GM23338 (cell line): Measurements from ENCODE around the gene EHBP1L1. TPM values are rescaled to one million over a fixed set of nuclear protein-coding genes. Genes with fewer than 3 reads are reported as not detected.

Experiments used
- ATAC-seq: fragments of 200-7000 bp; cut with Tn5 transposase; 3 replicates; pipeline ENCODE4 v1.9.1; 2020
- DNase-seq: peaks from one replicate; pipeline ENCODE4 v3.0.0-alpha.2; 2015; ENCODE audit warnings: low spot score
- H2AFZ ChIP-seq: fragments of 200-600 bp; sonication (generic); 2 replicates; pipeline ENCODE4 v1.8.0; 2016; ENCODE audit warnings: antibody characterized with exemption, mild to moderate bottlenecking, moderate library complexity
- H3F3A ChIP-seq: fragments of 200-600 bp; sonication (generic); replicated peaks from 2 replicates; pipeline ENCODE4 v1.8.0; 2017; ENCODE audit warnings: antibody characterized with exemption, mixed run types, low read depth
- H3K27ac ChIP-seq: fragments of 200-600 bp; sonication (generic); 2 replicates; pipeline ENCODE4 v1.6.1; 2016; ENCODE audit warnings: low read depth
- H3K27me3 ChIP-seq: fragments of 200-600 bp; sonication (generic); 2 replicates; pipeline ENCODE4 v1.8.0; 2016; ENCODE audit warnings: mild to moderate bottlenecking, mixed run types, moderate library complexity; ENCODE audit not compliant: insufficient read depth
- H3K36me3 ChIP-seq: fragments of 200-600 bp; sonication (generic); 2 replicates; pipeline ENCODE4 v1.8.0; 2016; ENCODE audit warnings: mild to moderate bottlenecking; ENCODE audit not compliant: insufficient read depth
- H3K4me1 ChIP-seq: fragments of 200-600 bp; sonication (generic); 2 replicates; pipeline ENCODE4 v1.8.0; 2016; ENCODE audit warnings: mild to moderate bottlenecking, moderate library complexity; ENCODE audit not compliant: insufficient read depth
- H3K4me2 ChIP-seq: fragments of 200-600 bp; sonication (generic); 2 replicates; pipeline ENCODE4 v1.7.1; 2017; ENCODE audit warnings: mixed run types
- H3K4me3 ChIP-seq: fragments of 200-600 bp; sonication (generic); 2 replicates; pipeline ENCODE4 v1.6.1; 2016; ENCODE audit warnings: mixed run types
- H3K79me2 ChIP-seq: fragments of 200-600 bp; sonication (generic); replicated peaks from 2 replicates; pipeline ENCODE4 v1.8.0; 2017; ENCODE audit warnings: mild to moderate bottlenecking; ENCODE audit not compliant: insufficient read depth
- H3K9me2 ChIP-seq: fragments of 200-600 bp; sonication (generic); 2 replicates; pipeline ENCODE4 v1.8.0; 2017; ENCODE audit not compliant: insufficient read depth
- H4K20me1 ChIP-seq: fragments of 200-600 bp; sonication (generic); replicated peaks from 2 replicates; pipeline ENCODE4 v1.8.0; 2017; ENCODE audit warnings: mild to moderate bottlenecking; ENCODE audit not compliant: insufficient read depth
- H3K27ac Mint-ChIP-seq: 2 replicates; pipeline ENCODE4 v1.8.0; 2020; ENCODE audit warnings: inconsistent platforms, mild to moderate bottlenecking, moderate library complexity, mixed read lengths
- H3K27me3 Mint-ChIP-seq: 3 replicates; pipeline ENCODE4 v1.8.0; 2022; ENCODE audit warnings: low read depth, mild to moderate bottlenecking, moderate library complexity, mixed read lengths, inconsistent platforms; ENCODE audit not compliant: insufficient read depth, poor library complexity
- H3K36me3 Mint-ChIP-seq: 3 replicates; pipeline ENCODE4 v1.8.0; 2021; ENCODE audit warnings: low read depth, mild to moderate bottlenecking, inconsistent platforms, moderate library complexity, mixed read lengths
- H3K4me1 Mint-ChIP-seq: 3 replicates; pipeline ENCODE4 v1.8.0; 2020; ENCODE audit warnings: mild to moderate bottlenecking, inconsistent platforms, mixed read lengths
- H3K4me3 Mint-ChIP-seq: 3 replicates; pipeline ENCODE4 v1.8.0; 2021; ENCODE audit warnings: moderate library complexity, mild to moderate bottlenecking, inconsistent platforms, mixed read lengths
- H3K9me3 Mint-ChIP-seq: 3 replicates; pipeline ENCODE4 v1.8.0; 2020; ENCODE audit warnings: moderate library complexity, mild to moderate bottlenecking, inconsistent platforms, mixed read lengths
- CREB1 ChIP-seq: fragments of 250-450 bp; sonication (Bioruptor Pico); IDR thresholded peaks from 2 replicates; pipeline ENCODE4 v1.5.0; 2020; ENCODE audit warnings: low read depth, mild to moderate bottlenecking, moderate library complexity
- CTCF ChIP-seq, 2 experiments: fragments of 200-600 bp in 1 of 2; sonication (generic) in 1 of 2; conservative IDR thresholded peaks; 2 replicates each; pipeline versions ENCODE4 v1.5.1 to v1.6.1; 2016 to 2017; ENCODE audit warnings: antibody characterized with exemption in 2 of 2, low read depth in 2 of 2, mild to moderate bottlenecking in 2 of 2, moderate library complexity in 1 of 2
- ETS1 ChIP-seq: IDR thresholded peaks from 2 replicates; pipeline ENCODE4 v1.6.1; 2016; ENCODE audit warnings: antibody characterized with exemption
- EZH2 ChIP-seq: fragments of 200-600 bp; sonication (generic); IDR thresholded peaks from one replicate; pipeline ENCODE4 v1.8.0; 2017; ENCODE audit warnings: antibody characterized with exemption, mild to moderate bottlenecking, low read depth; ENCODE audit not compliant: unreplicated experiment
- EZH2phosphoT487 ChIP-seq: fragments of 200-600 bp; sonication (generic); IDR thresholded peaks from one replicate; pipeline ENCODE4 v1.8.1; 2018; ENCODE audit warnings: antibody characterized with exemption; ENCODE audit not compliant: unreplicated experiment
- JUNB ChIP-seq: IDR thresholded peaks from one replicate; pipeline ENCODE4 v1.6.1; 2016; ENCODE audit warnings: antibody characterized with exemption; ENCODE audit not compliant: unreplicated experiment
- REST ChIP-seq: IDR thresholded peaks from one replicate; pipeline ENCODE4 v1.6.1; 2018; ENCODE audit warnings: antibody characterized with exemption; ENCODE audit not compliant: unreplicated experiment
- STAT1 ChIP-seq: IDR thresholded peaks from one replicate; pipeline ENCODE4 v1.6.1; 2016; ENCODE audit warnings: antibody characterized with exemption; ENCODE audit not compliant: unreplicated experiment
- ZNF462 ChIP-seq: fragments of 250-450 bp; sonication (Bioruptor Pico); IDR thresholded peaks from 2 replicates; pipeline ENCODE4 v1.5.0; 2020; ENCODE audit warnings: mild to moderate bottlenecking, moderate library complexity
- polyA plus RNA-seq: library from polyadenylated mRNA; unstranded; fragments of >200 nt; fragmentation: Nextera tagmentation; extraction: Ambion mirVana; gene quantifications from 2 replicates; pipeline ENCODE4 v1.2.1, GENCODE V29; 2016
- total RNA-seq: library from RNA; depleted of rRNA; stranded (reverse); fragments of >200 nt; shearing (Covaris generic); gene quantifications from 2 replicates; pipeline ENCODE4 v1.2.3, GENCODE V29; 2014

Gene EHBP1L1
- total and polyA plus RNA-seq, 2 experiments from 2014 or later, result 2.9 to 10.9 TPM

GRCh38 chr11:65611028-65611757 is 35.3 kb downstream of the EHBP1L1 start (continued):
- no peak for TF ChIP-seq ZNF462 (CRISPR knock-in tag)
- TF ChIP-seq STAT1, result no peak
- no peak for TF ChIP-seq CREB1 (CRISPR knock-in tag)

GRCh38 chr11:65611758-65612603 is 36.1 kb downstream of the EHBP1L1 start:
- peaks cover 20% of the 10 kb centered on the region; the same call in 1 of the 2 replicates for H3K4me1 ChIP-seq
- H3K36me3 ChIP-seq, result no peaks in the 10 kb centered on the region
- H3K4me3 ChIP-seq, result peak overlapping the region; percentile 59; the same call in 1 of the 2 replicates
- Mint-ChIP-seq H3K4me1 (peaks cover 18% of the 10 kb centered on the region), H3K36me3 (peaks cover 13% of the 10 kb centered on the region; the same call in 2 of the 3 replicates), H3K27me3 (peaks cover 25% of the 10 kb centered on the region), H3K9me3 (no peaks in the 10 kb centered on the region; the same call in 2 of the 3 replicates), H3K4me3 (peak overlapping the region; percentile 65), H3K27ac (no peak overlapping the region; the same call in 1 of the 2 replicates)
- peak overlapping the region; percentile 38; the same call in 1 of the 2 replicates for H3K4me2 ChIP-seq
- H4K20me1 ChIP-seq, result peaks cover 8% of the 10 kb centered on the region
- peaks cover 21% of the 10 kb centered on the region for H3F3A ChIP-seq
- no peaks in the 10 kb centered on the region for H3K27me3 ChIP-seq
- H3K79me2 ChIP-seq, result peaks cover 20% of the 10 kb centered on the region
- no peaks in the 10 kb centered on the region for H3K9me2 ChIP-seq
- DNase-seq (no peak), ATAC-seq (no peak)
- H3K27ac ChIP-seq, result no peak overlapping the region
- H2AFZ ChIP-seq, result no peak overlapping the region
- TF ChIP-seq REST (no peak), JUNB (no peak), EZH2phosphoT487 (no peak), EZH2 (no peak), ETS1 (no peak), CTCF (conservative IDR thresholded peaks at IDR 0.05; ENCODE audit: low read depth in 2 of 2) (no peak), CREB1 (CRISPR knock-in tag) (no peak)
